Skeletal muscle satellite cell (primary cell): ENCODE results near the gene NUDT1.

Experiments
- H3K27me3 ChIP-seq: 2 replicates; pipeline ENCODE4 v1.7.0; 2013; ENCODE audit warnings: low read length; ENCODE audit not compliant: control insufficient read depth, insufficient read depth
- H3K36me3 ChIP-seq: 2 replicates; pipeline ENCODE4 v1.7.0; 2013; ENCODE audit warnings: mild to moderate bottlenecking, control low read depth, low read length; ENCODE audit not compliant: insufficient read depth
- H3K4me1 ChIP-seq: 2 replicates; pipeline ENCODE4 v1.7.0; 2013; ENCODE audit warnings: low read length; ENCODE audit not compliant: control insufficient read depth, insufficient read depth
- H3K4me2 ChIP-seq: 2 replicates; pipeline ENCODE4 v1.7.0; 2013; ENCODE audit warnings: mild to moderate bottlenecking, low read length
- H3K4me3 ChIP-seq: 2 replicates; pipeline ENCODE4 v1.7.0; 2013; ENCODE audit warnings: low read length
- H3K9ac ChIP-seq: 2 replicates; pipeline ENCODE4 v1.7.0; 2013; ENCODE audit warnings: mild to moderate bottlenecking, low read depth, low read length, moderate library complexity
- H3K9me3 ChIP-seq: replicated peaks from 2 replicates; pipeline ENCODE4 v1.7.0; 2013; ENCODE audit warnings: mild to moderate bottlenecking, control low read depth, low read length

NUDT1 gene

GRCh38 chr7:2254429-2255144 is 12.6 kb downstream of the NUDT1 start:
- H3K36me3 ChIP-seq, result peaks cover 25% of the 10 kb centered on the region
- H3K9me3 ChIP-seq, result no peaks in the 10 kb centered on the region
- no peak overlapping the region for H3K4me3 ChIP-seq
- no peak overlapping the region for H3K4me2 ChIP-seq
- no peaks in the 10 kb centered on the region for H3K27me3 ChIP-seq
- H3K4me1 ChIP-seq, result peaks cover 6% of the 10 kb centered on the region
- no peak overlapping the region for H3K9ac ChIP-seq

- no peak overlapping the region for H3K9ac ChIP-seq
- no peaks in the 10 kb centered on the region for H3K9me3 ChIP-seq
- H3K36me3 ChIP-seq, result peaks cover 25% of the 10 kb centered on the region
- H3K4me1 ChIP-seq, result no peaks in the 10 kb centered on the region
- no peak overlapping the region for H3K4me2 ChIP-seq
- H3K27me3 ChIP-seq, result no peaks in the 10 kb centered on the region
- H3K4me3 ChIP-seq, result no peak overlapping the region
These were observed 13.4 kb downstream of the NUDT1 start for GRCh38 chr7:2255145-2256139.

GRCh38 chr7:2256306-2257045 is 14.4 kb downstream of the NUDT1 start:
- no peaks in the 10 kb centered on the region for H3K9me3 ChIP-seq
- H3K27me3 ChIP-seq, result no peaks in the 10 kb centered on the region
- no peaks in the 10 kb centered on the region for H3K4me1 ChIP-seq
- H3K4me2 ChIP-seq, result no peak overlapping the region
- H3K9ac ChIP-seq, result no peak overlapping the region
- no peak overlapping the region for H3K4me3 ChIP-seq
- H3K36me3 ChIP-seq, result peaks cover 21% of the 10 kb centered on the region

- Histone ChIP-seq H3K4me2 (no peak overlapping the region), H3K9ac (no peak overlapping the region), H3K9me3 (no peaks in the 10 kb centered on the region), H3K27me3 (no peaks in the 10 kb centered on the region), H3K4me3 (no peak overlapping the region), H3K4me1 (no peaks in the 10 kb centered on the region), H3K36me3 (peaks cover 20% of the 10 kb centered on the region)
These were observed 15.1 kb downstream of the NUDT1 start for GRCh38 chr7:2257046-2257551.

GRCh38 chr7:2257651-2258050 is 15.6 kb downstream of the NUDT1 start:
- Histone ChIP-seq H3K9me3 (no peaks in the 10 kb centered on the region), H3K9ac (no peak overlapping the region), H3K36me3 (peaks cover 25% of the 10 kb centered on the region), H3K4me3 (no peak overlapping the region), H3K4me1 (no peaks in the 10 kb centered on the region), H3K27me3 (no peaks in the 10 kb centered on the region), H3K4me2 (no peak overlapping the region)

- H3K36me3 ChIP-seq, result peaks cover 24% of the 10 kb centered on the region
- H3K4me2 ChIP-seq, result no peak overlapping the region
- no peaks in the 10 kb centered on the region for H3K27me3 ChIP-seq
- no peaks in the 10 kb centered on the region for H3K9me3 ChIP-seq
- H3K4me1 ChIP-seq, result no peaks in the 10 kb centered on the region
- H3K9ac ChIP-seq, result no peak overlapping the region
- no peak overlapping the region for H3K4me3 ChIP-seq
These were observed 16.8 kb downstream of the NUDT1 start for GRCh38 chr7:2258661-2259365.

GRCh38 chr7:2259480-2259879 is 17.5 kb downstream of the NUDT1 start:
- H3K9me3 ChIP-seq, result no peaks in the 10 kb centered on the region
- H3K4me1 ChIP-seq, result no peaks in the 10 kb centered on the region
- no peak overlapping the region for H3K9ac ChIP-seq
- H3K4me2 ChIP-seq, result no peak overlapping the region
- no peaks in the 10 kb centered on the region for H3K27me3 ChIP-seq
- no peak overlapping the region for H3K4me3 ChIP-seq
- peaks cover 29% of the 10 kb centered on the region for H3K36me3 ChIP-seq

- no peak overlapping the region for H3K4me3 ChIP-seq
- H3K27me3 ChIP-seq, result no peaks in the 10 kb centered on the region
- peaks cover 31% of the 10 kb centered on the region for H3K36me3 ChIP-seq
- no peak overlapping the region for H3K9ac ChIP-seq
- no peaks in the 10 kb centered on the region for H3K4me1 ChIP-seq
- no peaks in the 10 kb centered on the region for H3K9me3 ChIP-seq
- H3K4me2 ChIP-seq, result no peak overlapping the region
These were observed 18.8 kb downstream of the NUDT1 start for GRCh38 chr7:2260820-2261219.

GRCh38 chr7:2261611-2262010 is 19.6 kb downstream of the NUDT1 start:
- no peak overlapping the region for H3K4me3 ChIP-seq
- H3K4me1 ChIP-seq, result no peaks in the 10 kb centered on the region
- peaks cover 29% of the 10 kb centered on the region for H3K36me3 ChIP-seq
- H3K4me2 ChIP-seq, result no peak overlapping the region
- H3K9me3 ChIP-seq, result no peaks in the 10 kb centered on the region
- H3K9ac ChIP-seq, result no peak overlapping the region
- no peaks in the 10 kb centered on the region for H3K27me3 ChIP-seq

GRCh38 chr7:2263176-2263575 is 21.1 kb downstream of the NUDT1 start:
- Histone ChIP-seq H3K9ac (no peak overlapping the region), H3K4me2 (no peak overlapping the region), H3K36me3 (peaks cover 22% of the 10 kb centered on the region), H3K27me3 (no peaks in the 10 kb centered on the region), H3K9me3 (no peaks in the 10 kb centered on the region), H3K4me3 (no peak overlapping the region), H3K4me1 (no peaks in the 10 kb centered on the region)
